NT2/D1 (cell line): ENCODE measurements around the gene DIP2A.

Experiments
- SUZ12 ChIP-seq: IDR thresholded peaks from 2 replicates; pipeline ENCODE4 v1.6.1; 2011; ENCODE audit not compliant: insufficient read length, insufficient read depth; ENCODE audit errors: extremely low read depth
- YY1 ChIP-seq: IDR thresholded peaks from 2 replicates; pipeline ENCODE4 v1.6.1; 2011; ENCODE audit not compliant: insufficient read length, insufficient read depth
- ZNF274 ChIP-seq: IDR thresholded peaks from 2 replicates; pipeline ENCODE4 v1.6.1; 2011; ENCODE audit warnings: mild to moderate bottlenecking, low read depth, low read length

GRCh38 chr21:46482846-46483231 lies 24.1 kb downstream of the DIP2A start:
- TF ChIP-seq ZNF274, result no peak
- no peak for TF ChIP-seq YY1
- no peak for TF ChIP-seq SUZ12
